Suprapubic skin (tissue), 3 donors: ENCODE measurements around the gene PNKP.

Source experiments
- POLR2A ChIP-seq, 2 donors: fragments of 450-650 bp; IDR thresholded peaks; one replicate each; pipeline ENCODE4 v1.6.1; 2017; ENCODE audit warnings: antibody characterized with exemption in 2 of 2, mild to moderate bottlenecking in 2 of 2, moderate library complexity in 2 of 2
- TF ChIP-seq, protein P1 (sequence below), 2 donors: fragments of 200-600 bp in 1 of 2; fragments of 450-650 bp in 1 of 2; sonication (generic) in 1 of 2; IDR thresholded peaks; one replicate each; pipeline ENCODE4 v1.5.1; 2016 to 2019; ENCODE audit warnings: antibody characterized with exemption in 2 of 2, mild to moderate bottlenecking in 1 of 2, moderate library complexity in 1 of 2

DNA sequence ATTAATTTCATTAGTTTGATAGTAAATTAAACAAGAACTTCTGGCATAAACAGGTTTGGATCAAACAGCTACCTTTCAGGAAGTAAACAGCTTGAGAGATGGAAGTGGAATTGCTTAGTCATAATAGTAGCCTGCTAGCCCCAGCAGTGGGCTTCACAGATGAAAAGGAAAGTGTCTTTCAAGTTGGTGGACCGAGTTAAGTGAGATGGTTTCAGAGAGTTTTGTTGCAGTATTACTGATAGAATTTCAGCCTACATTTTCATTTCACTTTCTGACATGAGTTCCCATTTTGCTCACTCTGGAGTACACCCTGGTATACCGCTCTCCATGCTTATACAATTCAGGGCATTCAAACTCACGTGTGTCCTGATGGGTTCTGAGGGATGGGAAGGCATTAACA lies 18.4 kb downstream of the PNKP start:
- TF ChIP-seq, protein P1, sequence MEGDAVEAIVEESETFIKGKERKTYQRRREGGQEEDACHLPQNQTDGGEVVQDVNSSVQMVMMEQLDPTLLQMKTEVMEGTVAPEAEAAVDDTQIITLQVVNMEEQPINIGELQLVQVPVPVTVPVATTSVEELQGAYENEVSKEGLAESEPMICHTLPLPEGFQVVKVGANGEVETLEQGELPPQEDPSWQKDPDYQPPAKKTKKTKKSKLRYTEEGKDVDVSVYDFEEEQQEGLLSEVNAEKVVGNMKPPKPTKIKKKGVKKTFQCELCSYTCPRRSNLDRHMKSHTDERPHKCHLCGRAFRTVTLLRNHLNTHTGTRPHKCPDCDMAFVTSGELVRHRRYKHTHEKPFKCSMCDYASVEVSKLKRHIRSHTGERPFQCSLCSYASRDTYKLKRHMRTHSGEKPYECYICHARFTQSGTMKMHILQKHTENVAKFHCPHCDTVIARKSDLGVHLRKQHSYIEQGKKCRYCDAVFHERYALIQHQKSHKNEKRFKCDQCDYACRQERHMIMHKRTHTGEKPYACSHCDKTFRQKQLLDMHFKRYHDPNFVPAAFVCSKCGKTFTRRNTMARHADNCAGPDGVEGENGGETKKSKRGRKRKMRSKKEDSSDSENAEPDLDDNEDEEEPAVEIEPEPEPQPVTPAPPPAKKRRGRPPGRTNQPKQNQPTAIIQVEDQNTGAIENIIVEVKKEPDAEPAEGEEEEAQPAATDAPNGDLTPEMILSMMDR (IDR thresholded peaks at IDR 0.05), result no peak
- no peak for TF ChIP-seq POLR2A (IDR thresholded peaks at IDR 0.05)
